Nephron (organoid): ENCODE results near the gene ANKRD44.

Experiments used
- H3K27ac Mint-ChIP-seq, 3 experiments: 2 replicates each; pipeline ENCODE4 v1.8.0; 2020; ENCODE audit warnings: mixed read lengths in 3 of 3, mild to moderate bottlenecking in 2 of 3, moderate library complexity in 1 of 3
- H3K27me3 Mint-ChIP-seq: 2 replicates; pipeline ENCODE4 v1.8.0; 2021; ENCODE audit warnings: low read depth, mild to moderate bottlenecking, moderate library complexity, mixed read lengths
- H3K36me3 Mint-ChIP-seq: 2 replicates; pipeline ENCODE4 v1.8.0; 2020; ENCODE audit warnings: low read depth, mixed read lengths
- H3K4me1 Mint-ChIP-seq: 2 replicates; pipeline ENCODE4 v1.8.0; 2020; ENCODE audit warnings: mixed read lengths
- H3K4me3 Mint-ChIP-seq, 3 experiments: 2 replicates each; pipeline ENCODE4 v1.8.0; 2020; ENCODE audit warnings: mild to moderate bottlenecking in 3 of 3, mixed read lengths in 3 of 3, moderate library complexity in 2 of 3
- H3K9me3 Mint-ChIP-seq: 2 replicates; pipeline ENCODE4 v1.8.0; 2020; ENCODE audit warnings: mixed read lengths
- TF ChIP-seq, protein P1 (sequence below), 3 experiments: fragments of 200-600 bp; sonication (generic); IDR thresholded peaks; one replicate each; pipeline ENCODE4 v1.5.0; 2021; ENCODE audit warnings: antibody characterized with exemption in 3 of 3; ENCODE audit not compliant: unreplicated experiment in 3 of 3

Gene ANKRD44

DNA sequence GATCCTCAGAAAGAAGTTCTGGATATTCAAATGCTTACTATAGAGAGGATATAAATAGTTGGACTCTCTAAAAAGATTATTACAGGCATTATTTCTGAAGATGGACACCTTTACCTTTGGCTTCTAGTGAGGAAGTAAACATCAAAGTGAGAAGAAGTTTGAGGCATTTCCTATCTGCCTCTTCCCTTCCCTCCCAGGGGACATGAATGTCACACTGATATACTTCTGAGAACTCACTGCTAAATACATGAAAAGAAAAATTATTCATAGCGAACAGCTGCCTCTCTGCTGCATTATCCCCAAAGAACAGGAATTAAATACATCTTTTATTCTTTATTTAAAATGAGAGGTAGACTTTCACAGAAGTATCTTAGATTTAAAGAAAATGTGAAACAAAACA is 320.5 kb downstream of the ANKRD44 start:
- TF ChIP-seq, protein P1, sequence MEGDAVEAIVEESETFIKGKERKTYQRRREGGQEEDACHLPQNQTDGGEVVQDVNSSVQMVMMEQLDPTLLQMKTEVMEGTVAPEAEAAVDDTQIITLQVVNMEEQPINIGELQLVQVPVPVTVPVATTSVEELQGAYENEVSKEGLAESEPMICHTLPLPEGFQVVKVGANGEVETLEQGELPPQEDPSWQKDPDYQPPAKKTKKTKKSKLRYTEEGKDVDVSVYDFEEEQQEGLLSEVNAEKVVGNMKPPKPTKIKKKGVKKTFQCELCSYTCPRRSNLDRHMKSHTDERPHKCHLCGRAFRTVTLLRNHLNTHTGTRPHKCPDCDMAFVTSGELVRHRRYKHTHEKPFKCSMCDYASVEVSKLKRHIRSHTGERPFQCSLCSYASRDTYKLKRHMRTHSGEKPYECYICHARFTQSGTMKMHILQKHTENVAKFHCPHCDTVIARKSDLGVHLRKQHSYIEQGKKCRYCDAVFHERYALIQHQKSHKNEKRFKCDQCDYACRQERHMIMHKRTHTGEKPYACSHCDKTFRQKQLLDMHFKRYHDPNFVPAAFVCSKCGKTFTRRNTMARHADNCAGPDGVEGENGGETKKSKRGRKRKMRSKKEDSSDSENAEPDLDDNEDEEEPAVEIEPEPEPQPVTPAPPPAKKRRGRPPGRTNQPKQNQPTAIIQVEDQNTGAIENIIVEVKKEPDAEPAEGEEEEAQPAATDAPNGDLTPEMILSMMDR (IDR thresholded peaks at IDR 0.05; ENCODE audit: unreplicated experiment in 3 of 3) = no peak
- peaks cover 5% of the 10 kb centered on the region for H3K27me3 Mint-ChIP-seq
- no peak overlapping the region for H3K4me3 Mint-ChIP-seq
- peaks cover 26% of the 10 kb centered on the region for H3K4me1 Mint-ChIP-seq
- no peak overlapping the region for H3K27ac Mint-ChIP-seq
- H3K36me3 Mint-ChIP-seq = peaks cover 2% of the 10 kb centered on the region
- no peaks in the 10 kb centered on the region for H3K9me3 Mint-ChIP-seq

DNA sequence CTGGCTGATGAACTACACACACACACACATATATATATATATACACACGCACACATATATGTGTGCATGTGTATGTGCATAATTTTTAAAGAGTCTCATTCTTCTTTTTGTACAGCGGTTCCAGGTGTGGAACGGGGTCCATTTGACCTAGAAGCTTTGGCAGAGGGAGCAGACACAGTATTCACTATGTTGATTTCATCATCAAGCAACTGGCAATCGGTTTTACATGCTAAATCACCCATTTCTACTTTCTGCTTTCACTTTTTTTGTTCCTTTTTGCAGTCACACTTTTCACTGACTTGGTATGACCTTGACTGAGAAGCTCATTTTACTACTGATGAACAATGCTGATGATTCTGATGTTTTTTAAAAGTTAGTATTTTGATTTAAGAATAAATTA is 321.1 kb downstream of the ANKRD44 start:
- Mint-ChIP-seq H3K27ac (peak overlapping the region in 1 of 3 experiments; percentile 98), H3K9me3 (no peaks in the 10 kb centered on the region), H3K4me3 (no peak overlapping the region), H3K27me3 (peaks cover 5% of the 10 kb centered on the region), H3K36me3 (no peaks in the 10 kb centered on the region), H3K4me1 (peaks cover 26% of the 10 kb centered on the region)
- TF ChIP-seq, protein P1 (IDR thresholded peaks at IDR 0.05; ENCODE audit: unreplicated experiment in 3 of 3) = no peak

GRCh38 chr2:196988639-196989038 is 321.9 kb downstream of the ANKRD44 start:
- Mint-ChIP-seq H3K36me3 (no peaks in the 10 kb centered on the region), H3K4me1 (peaks cover 26% of the 10 kb centered on the region), H3K4me3 (peak overlapping the region in 2 of 3 experiments; percentile 19 to 25), H3K9me3 (no peaks in the 10 kb centered on the region), H3K27ac (peak overlapping the region; percentile 74 to 98 (median 95)), H3K27me3 (peaks cover 5% of the 10 kb centered on the region)
- TF ChIP-seq, protein P1 (IDR thresholded peaks at IDR 0.05; ENCODE audit: unreplicated experiment in 3 of 3) = no peak

DNA sequence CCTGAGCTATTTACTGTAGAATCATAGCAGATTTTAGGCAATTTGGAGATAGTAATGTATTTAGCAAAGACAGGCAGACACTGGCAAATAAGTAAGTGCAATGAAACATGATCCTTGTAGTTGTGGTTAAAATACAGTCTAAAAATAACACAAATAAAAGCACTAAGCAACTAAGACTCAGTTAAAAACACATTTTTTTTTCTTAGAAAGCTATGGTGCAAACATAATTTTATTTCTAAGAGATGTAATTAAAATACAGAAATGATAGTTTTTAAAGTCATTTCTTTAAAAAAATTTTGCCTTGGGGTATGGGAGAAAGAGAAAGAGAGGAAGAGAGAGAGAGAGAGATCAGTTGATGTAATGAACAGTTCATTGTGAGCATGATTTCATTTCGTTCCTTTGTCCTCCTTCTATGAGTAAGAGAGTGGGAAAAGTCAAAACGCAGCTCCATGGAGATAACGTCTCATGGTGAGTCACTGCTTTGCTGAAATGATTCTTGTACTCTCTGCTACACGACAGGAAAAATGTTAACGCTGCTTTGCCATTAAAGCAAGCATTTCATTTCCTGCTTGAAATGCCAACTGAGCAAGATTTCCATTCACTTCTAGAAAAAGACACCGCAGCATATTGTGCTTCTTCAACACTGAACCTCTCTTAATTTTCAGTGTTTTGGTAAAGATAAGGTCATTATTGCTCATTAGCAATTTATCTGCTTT is 322.8 kb downstream of the ANKRD44 start:
- Mint-ChIP-seq H3K27me3 (peaks cover 5% of the 10 kb centered on the region), H3K4me1 (peaks cover 26% of the 10 kb centered on the region), H3K27ac (peak overlapping the region; percentile 90 to 98 (median 95)), H3K36me3 (no peaks in the 10 kb centered on the region), H3K9me3 (no peaks in the 10 kb centered on the region), H3K4me3 (peak overlapping the region; percentile 46 to 74 (median 61))
- TF ChIP-seq, protein P1 (IDR thresholded peaks at IDR 0.05; ENCODE audit: unreplicated experiment in 3 of 3) = no peak

DNA sequence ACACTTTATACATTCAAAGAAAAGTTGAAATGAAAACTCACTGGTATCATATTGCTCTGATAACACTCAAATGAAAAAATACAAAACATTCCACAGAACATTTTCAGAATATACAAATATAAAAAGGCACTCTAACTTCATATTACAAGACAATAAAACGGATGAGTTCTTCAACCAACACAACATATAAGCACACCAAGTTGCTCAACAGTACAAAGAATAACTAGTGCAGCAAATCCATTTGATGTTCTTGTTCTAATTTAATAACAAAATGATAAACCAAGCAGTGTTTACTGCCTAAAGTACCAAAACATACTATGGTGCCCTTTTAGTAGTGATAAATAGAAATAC is 323.3 kb downstream of the ANKRD44 start:
- H3K9me3 Mint-ChIP-seq = no peaks in the 10 kb centered on the region

More for the DNA sequence above, 323.3 kb downstream of the ANKRD44 start:
- Mint-ChIP-seq H3K27me3 (peaks cover 2% of the 10 kb centered on the region), H3K4me3 (no peak overlapping the region), H3K36me3 (no peaks in the 10 kb centered on the region), H3K27ac (peak overlapping the region; percentile 90 to 98 (median 95)), H3K4me1 (peaks cover 26% of the 10 kb centered on the region)
- TF ChIP-seq, protein P1 (IDR thresholded peaks at IDR 0.05; ENCODE audit: unreplicated experiment in 3 of 3) = no peak
